Ovary (tissue), 3 donors: ENCODE measurements around the gene GNG3.
"Not testable (repeated sequence)": the region's sequence is repeated elsewhere in the genome, so short reads cannot be mapped to it uniquely, and the experiment has no call there.

ENCODE experiments used
- POLR2A ChIP-seq: fragments of 450-650 bp; IDR thresholded peaks from one replicate; pipeline ENCODE4 v1.6.1; 2017; ENCODE audit warnings: antibody characterized with exemption, mild to moderate bottlenecking, moderate library complexity
- TF ChIP-seq, protein P1 (sequence below), 3 donors: fragments of 450-650 bp in 2 of 3; fragments of 200-600 bp in 1 of 3; IDR thresholded peaks; one replicate each; pipeline versions ENCODE4 v1.5.1 to v1.8.0; 2016 to 2022; ENCODE audit warnings: antibody characterized with exemption in 3 of 3, mild to moderate bottlenecking in 1 of 3
- donor health status: DM: no; HTN: no; CAD: no.

DNA sequence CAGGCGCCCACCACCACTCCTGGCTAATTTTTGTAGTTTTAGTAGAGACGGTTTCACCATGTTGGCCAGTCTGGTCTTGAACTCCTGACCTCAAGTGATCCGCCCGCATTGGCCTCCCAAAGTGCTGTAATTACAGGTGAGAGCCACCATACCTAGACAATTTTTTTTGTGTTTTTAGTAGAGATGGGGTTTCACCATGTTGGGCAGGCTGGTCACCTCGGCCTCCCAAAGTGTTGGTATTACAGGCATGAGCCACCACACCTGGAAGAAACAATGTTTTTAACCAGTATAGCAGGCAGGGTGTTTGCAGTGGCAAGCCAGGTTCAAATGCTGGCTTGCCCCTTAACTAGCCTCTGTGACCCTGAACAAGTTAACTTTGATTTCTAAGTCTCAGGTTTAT lies 42.5 kb downstream of the GNG3 start:
- TF ChIP-seq, protein P1, sequence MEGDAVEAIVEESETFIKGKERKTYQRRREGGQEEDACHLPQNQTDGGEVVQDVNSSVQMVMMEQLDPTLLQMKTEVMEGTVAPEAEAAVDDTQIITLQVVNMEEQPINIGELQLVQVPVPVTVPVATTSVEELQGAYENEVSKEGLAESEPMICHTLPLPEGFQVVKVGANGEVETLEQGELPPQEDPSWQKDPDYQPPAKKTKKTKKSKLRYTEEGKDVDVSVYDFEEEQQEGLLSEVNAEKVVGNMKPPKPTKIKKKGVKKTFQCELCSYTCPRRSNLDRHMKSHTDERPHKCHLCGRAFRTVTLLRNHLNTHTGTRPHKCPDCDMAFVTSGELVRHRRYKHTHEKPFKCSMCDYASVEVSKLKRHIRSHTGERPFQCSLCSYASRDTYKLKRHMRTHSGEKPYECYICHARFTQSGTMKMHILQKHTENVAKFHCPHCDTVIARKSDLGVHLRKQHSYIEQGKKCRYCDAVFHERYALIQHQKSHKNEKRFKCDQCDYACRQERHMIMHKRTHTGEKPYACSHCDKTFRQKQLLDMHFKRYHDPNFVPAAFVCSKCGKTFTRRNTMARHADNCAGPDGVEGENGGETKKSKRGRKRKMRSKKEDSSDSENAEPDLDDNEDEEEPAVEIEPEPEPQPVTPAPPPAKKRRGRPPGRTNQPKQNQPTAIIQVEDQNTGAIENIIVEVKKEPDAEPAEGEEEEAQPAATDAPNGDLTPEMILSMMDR (IDR thresholded peaks at IDR 0.05): not testable (repeated sequence)
- TF ChIP-seq POLR2A: not testable (repeated sequence)
